Inferior parietal cortex (tissue), 1 donor: ENCODE results near the gene NELFE.
"Not testable (repeated sequence)": the region's sequence is repeated elsewhere in the genome, so short reads cannot be mapped to it uniquely, and the experiment has no call there.

Source experiments
- DNase-seq: peaks from one replicate; pipeline ENCODE4 v3.0.0-alpha.2; 2016; ENCODE audit errors: extremely low spot score

Gene NELFE

GRCh38 chr6:31919624-31920303, 39.0 kb downstream of the NELFE start:
- DNase-seq, result no peak

- no peak for DNase-seq
Measured at GRCh38 chr6:31918069-31918720, 40.6 kb downstream of the NELFE start.

GRCh38 chr6:31915756-31916155, 43.0 kb downstream of the NELFE start:
- DNase-seq, result no peak

DNA sequence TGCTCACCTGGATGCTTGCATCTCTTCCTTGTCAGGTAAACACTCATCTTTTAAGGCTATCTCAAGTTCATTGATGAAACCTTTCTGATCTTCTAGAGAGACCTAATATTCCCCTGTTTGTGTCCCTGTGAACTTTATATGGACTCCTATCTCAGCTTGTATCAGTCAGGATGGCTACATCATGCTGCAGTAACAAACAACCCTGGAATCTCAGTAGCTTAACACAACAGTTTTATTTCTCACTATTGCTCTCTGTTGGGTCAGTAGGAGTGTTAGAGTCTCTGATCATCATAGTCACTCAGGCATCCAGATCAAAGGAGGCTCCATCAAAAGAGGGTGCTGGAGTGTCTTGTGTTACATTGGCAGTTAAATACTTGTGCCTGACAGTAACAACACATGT, 43.4 kb downstream of the NELFE start:
- DNase-seq, result no peak

DNA sequence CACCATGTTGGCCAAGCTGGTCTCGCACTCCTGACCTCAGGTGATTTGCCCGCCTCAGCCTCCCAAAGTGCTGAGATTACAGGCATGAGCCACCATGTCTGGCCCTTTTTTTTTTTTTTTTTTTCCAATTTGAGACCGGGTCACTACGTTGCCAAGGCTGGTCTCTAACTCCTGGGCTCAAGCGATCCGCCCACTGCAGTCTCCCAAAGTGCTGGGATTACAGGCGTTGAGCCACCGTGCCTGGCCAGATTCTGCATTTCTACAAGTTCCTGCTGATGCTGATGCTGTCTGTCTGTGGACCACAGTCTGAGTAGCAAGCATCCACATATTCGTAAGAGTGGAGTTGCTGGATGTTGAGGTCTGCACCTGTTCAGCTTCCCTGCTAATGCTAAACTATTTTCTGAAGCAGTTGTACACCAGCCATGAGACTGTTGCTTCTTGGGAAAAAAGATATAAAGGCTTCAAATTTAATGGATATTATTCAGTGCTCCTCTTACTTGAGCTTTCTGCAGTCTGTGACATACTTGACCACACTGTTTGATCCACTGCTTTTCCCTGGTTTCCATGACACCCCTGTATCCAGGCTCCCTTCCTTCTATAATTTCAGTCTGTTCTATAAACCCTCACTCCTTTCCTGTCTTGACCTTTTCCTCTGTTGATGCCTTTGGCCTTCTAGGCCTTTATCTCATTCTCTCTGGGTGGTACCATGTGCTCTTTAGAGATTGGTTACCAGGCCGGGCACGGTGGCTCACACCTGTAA, 46.8 kb downstream of the NELFE start:
- DNase-seq, result no peak

DNA sequence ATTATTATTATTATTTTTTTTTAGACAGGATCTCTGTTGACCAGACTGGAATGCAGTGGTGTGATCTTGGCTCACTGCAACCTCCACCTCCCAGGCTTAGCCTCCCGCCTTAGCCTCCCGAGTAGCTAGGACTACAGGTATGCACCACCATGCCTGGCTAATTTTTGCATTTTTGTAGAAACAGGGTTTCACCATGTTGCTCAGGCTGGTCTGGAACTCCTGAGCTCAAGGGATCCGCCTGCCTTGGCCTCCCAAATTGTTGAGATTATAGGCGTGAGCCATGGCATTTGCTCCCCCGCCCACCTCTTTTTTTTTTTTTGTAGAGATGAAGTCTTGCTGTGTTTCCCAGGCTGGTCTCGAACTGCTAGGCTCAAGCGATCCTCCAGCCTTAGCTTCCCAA, 49.5 kb downstream of the NELFE start:
- DNase-seq, result not testable (repeated sequence)

DNA sequence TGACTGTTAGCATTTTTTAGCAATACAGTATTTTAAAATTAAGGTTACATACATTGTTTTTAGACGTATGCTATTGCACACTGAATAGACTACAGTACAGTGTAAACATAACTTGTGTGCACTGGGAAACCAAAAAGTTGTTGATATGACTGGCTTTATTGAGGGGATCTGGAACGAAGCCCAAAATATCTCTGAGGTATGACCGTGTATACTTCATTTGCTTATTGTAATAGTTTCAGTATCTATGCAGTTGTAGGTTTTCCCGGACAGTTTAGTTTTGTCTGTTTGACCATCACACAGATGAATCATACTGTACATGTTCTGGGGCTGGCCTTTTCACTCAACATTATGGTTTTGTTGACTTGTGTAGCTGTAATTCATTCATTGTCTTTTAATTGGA, 50.0 kb downstream of the NELFE start:
- DNase-seq, result no peak

GRCh38 chr6:31908255-31908654, 50.5 kb downstream of the NELFE start:
- not testable (repeated sequence) for DNase-seq

- no peak for DNase-seq
Measured at GRCh38 chr6:31907158-31907813, 51.5 kb downstream of the NELFE start.

DNA sequence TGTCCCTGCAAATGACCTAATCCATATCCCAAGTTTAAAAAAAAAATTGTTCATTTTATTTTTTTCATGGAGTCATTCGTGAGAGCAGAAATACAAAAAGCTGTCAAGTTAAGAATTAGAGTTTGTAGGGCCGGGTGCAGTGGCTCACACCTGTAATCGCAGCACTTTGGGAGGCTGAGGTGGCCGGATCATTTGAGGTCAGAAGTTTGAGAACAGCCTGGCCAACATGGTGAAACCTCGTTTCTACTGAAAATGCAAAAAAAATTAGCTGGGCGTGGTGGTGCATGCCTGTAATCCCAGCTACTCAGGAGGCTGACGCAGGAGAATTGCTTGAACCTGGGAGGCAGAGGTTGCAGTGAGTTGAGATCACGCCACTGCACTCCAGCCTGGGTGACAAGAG, 52.0 kb downstream of the NELFE start:
- DNase-seq, result not testable (repeated sequence)

DNA sequence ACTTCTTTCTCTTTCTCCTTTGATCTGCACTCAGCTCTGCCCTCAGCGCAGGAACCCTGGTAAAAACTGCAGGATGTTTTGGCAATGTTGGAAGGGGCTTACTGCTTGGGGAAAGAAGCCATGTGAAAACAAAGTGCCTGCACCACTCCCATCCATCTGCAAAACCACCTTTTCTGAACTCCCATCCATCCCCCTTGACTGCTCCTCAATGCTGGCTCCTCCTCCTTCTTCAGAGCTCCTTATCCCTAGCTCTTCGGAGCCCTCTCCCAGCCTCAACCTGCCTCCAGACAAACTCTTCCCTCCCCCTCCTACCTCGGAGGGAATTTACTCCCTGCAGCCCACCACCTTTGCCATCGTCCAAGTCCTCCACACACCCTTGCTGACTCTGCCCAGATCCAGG, 52.6 kb downstream of the NELFE start:
- no peak for DNase-seq

DNA sequence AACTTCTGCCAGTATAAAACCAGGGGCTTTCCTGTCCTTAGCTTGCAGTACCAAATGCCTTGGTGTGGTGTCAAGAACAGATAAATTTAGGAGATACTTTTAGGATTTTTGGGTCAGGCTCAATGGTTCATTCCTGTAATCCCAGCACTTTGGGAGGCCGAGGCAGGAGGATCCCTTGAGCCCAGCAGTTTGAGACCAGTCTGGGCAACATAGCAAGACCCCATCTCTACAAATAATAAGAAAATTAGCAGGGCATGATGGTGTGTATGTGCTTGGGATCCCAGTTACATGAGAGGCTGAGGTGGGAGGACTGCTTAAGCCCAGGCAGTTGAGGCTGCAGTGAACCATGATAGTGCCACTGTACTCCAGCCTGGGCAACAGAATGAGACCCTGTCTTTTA, 53.7 kb downstream of the NELFE start:
- DNase-seq, result no peak

DNA sequence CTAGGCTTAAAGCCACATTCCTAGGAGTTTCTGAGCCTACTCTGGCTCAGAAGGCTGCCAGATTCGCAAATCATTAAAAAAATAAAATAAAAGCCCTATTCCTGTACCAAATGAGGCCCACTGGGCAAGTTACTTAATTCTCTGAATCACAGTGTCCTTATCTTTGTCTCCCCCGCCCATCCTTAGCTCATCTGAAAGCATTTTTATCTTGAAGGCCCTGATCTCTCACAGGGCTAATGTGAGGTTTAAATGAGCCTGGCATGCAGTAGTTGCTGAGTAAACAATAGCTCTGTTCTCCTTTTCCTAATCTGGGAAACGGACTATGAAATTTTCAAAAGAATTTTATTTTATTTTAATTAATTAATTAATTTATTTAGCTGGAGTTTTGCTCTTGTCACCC, 54.8 kb downstream of the NELFE start:
- DNase-seq, result no peak
